HG03103 (cell line): ENCODE results near the gene GNAS-AS1.

Source experiments
- ATAC-seq: cut with Tn5 transposase; IDR thresholded peaks from one replicate; pipeline ENCODE4 v1.9.1; 2021; ENCODE audit warnings: low read depth; ENCODE audit not compliant: unreplicated experiment

GNAS-AS1 gene

GRCh38 chr20:58787211-58788005, 63.3 kb downstream of the GNAS-AS1 start:
- no peak for ATAC-seq

- no peak for ATAC-seq
These were observed 66.2 kb downstream of the GNAS-AS1 start for GRCh38 chr20:58784321-58785074.

GRCh38 chr20:58783511-58784011, 67.1 kb downstream of the GNAS-AS1 start:
- ATAC-seq: no peak

DNA sequence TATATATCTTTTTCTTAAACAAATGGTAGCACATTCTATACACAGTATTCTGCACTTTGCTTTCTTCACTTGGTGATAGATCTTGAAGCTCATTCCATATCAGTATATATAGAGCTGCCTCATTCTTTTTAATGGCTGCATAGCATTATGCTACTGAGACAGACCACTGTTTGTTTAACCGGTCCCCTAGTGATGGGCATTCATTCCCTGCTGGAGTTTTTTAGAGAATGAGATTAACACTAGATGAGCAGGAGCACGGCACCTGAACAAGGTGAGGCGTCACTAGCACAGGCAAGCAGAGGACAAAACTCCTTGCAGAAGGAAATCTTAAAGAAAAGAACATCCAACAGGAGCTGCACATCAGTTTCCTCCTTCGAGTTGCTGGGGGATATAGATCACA, 69.6 kb downstream of the GNAS-AS1 start:
- ATAC-seq: no peak

DNA sequence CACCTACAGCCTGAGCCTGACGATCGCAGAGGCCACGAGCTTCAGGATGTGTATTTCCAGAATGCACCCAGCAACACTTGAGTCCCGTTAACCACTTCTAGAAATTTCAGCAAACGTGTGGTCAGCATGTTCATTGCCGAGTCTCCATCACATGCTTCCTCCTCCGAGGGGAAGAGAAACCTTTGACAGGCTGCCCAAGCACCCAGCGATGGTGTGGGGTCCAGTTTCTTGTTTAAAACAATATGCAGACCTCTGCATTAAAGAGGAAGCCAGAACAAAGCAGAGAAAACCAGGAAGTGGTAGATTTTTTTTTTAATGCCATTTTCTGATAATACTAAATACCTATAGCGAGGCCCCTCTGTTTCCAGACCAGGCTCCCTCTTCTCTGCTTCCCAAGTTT, 71.9 kb downstream of the GNAS-AS1 start:
- no peak for ATAC-seq

DNA sequence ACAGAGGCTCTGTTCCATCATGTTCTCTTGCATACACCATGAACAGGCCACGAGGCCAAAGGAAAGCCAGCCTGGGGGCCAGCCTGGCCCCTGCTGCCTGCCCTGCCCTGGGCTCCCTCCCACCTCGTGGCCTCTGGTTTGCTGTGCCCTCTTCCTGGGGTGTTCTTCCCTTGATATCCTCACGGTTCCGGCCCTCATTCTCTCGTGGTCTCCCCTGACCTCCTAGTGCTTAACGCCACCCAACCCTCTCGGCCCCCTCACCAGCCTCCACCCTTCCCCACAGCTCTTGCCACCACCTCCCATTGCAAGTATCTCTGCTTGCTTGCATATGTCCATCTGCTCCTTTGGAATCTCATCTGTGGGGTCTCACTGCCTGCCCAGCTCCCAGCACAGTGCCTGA, 73.0 kb downstream of the GNAS-AS1 start:
- no peak for ATAC-seq

DNA sequence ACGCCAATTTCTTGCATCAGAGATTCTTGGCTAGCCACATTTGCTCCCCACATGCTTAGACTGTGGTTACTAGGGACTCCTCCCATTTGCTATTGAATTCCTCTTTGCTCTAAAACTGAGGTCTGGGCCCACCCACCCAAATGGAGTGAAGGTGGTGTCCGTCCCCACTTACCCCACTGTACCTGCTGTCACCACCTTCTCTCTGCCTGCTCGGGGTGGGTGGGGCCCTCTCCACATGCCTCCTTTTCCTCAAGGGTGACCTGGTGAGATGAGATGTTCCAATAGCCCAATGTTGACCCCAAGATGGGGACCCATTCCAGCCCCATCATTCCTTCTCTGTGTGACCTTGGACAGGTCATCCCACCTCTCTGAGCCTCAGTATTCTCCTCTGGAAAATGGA, 74.6 kb downstream of the GNAS-AS1 start:
- ATAC-seq: no peak

- no peak for ATAC-seq
These were observed 75.3 kb downstream of the GNAS-AS1 start for GRCh38 chr20:58775371-58775770.

- ATAC-seq: no peak
These were observed 75.9 kb downstream of the GNAS-AS1 start for GRCh38 chr20:58774667-58775263.

GRCh38 chr20:58774214-58774613, 76.5 kb downstream of the GNAS-AS1 start:
- ATAC-seq: no peak

DNA sequence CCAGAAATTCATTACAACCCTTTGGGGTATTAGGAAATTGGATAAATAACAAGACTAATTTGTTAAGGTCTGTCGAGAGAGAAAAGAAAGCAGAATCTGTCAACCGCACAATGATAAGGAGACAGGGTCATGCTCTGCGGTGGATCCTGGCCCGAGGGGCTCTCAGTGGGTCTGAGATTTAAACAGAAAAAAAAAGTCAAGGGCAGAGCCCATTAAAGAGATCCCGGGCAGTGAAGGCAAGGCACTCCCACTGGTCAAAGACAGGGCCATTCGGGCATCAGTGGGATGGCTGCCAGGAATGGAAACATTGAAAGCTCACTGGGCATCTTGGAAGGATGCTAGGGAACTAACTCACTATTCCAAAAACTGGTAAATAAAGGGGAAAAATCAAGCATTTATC, 77.9 kb downstream of the GNAS-AS1 start:
- ATAC-seq: no peak
